ENCODE results near the gene YBX3. TPM values are rescaled to one million over a fixed set of nuclear protein-coding genes. Genes with fewer than 3 reads are reported as not detected.

Gene YBX3
- total RNA-seq, 6 experiments from 2014 or later = 16.0 to 34.2 (median 23.2) TPM

DNA sequence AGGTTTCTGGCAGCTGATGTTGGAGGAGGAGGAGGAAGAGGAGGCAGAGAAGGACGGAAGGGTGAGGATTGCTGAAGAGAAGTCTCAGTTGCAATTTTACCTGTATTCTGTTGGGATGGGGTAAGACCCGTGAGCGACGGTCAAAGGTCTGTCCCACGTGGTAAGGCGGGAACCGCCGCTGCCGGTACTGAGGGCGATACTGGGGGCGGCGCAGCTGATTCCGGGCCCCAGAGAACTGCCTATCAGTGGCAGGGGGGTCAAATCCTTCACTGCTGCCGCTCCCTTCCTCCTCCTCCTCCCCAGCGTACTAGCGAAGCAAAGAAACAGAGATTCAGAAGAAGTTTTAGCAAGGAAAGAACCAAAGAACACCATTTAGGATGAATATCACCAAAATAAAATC, 13.3 kb downstream of the YBX3 start:
- Histone ChIP-seq H3K4me3 (no peak overlapping the region), H3K27ac (no peak overlapping the region), H3K27me3 (no peaks in the 10 kb centered on the region), H3K9me3 (no peaks in the 10 kb centered on the region), H3K36me3 (peaks cover 0 to 27% (median 0%) of the 10 kb centered on the region in 4 donors), H3K4me1 (no peaks in the 10 kb centered on the region)
- no peak for ATAC-seq
- intact Hi-C loops (cut with DNase I) = no loop called here
- DNase-seq = no peak
- 89% methylated on average over 14 of the region's 16 CpGs for WGBS (ENCODE audit: insufficient coverage, low coverage, low lambda C conversion rate, missing lambda C conversion rate)
- no peak for TF ChIP-seq POLR2A (IDR thresholded peaks at IDR 0.05)
- TF ChIP-seq, protein P1, sequence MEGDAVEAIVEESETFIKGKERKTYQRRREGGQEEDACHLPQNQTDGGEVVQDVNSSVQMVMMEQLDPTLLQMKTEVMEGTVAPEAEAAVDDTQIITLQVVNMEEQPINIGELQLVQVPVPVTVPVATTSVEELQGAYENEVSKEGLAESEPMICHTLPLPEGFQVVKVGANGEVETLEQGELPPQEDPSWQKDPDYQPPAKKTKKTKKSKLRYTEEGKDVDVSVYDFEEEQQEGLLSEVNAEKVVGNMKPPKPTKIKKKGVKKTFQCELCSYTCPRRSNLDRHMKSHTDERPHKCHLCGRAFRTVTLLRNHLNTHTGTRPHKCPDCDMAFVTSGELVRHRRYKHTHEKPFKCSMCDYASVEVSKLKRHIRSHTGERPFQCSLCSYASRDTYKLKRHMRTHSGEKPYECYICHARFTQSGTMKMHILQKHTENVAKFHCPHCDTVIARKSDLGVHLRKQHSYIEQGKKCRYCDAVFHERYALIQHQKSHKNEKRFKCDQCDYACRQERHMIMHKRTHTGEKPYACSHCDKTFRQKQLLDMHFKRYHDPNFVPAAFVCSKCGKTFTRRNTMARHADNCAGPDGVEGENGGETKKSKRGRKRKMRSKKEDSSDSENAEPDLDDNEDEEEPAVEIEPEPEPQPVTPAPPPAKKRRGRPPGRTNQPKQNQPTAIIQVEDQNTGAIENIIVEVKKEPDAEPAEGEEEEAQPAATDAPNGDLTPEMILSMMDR (IDR thresholded peaks at IDR 0.05) = no peak

DNA sequence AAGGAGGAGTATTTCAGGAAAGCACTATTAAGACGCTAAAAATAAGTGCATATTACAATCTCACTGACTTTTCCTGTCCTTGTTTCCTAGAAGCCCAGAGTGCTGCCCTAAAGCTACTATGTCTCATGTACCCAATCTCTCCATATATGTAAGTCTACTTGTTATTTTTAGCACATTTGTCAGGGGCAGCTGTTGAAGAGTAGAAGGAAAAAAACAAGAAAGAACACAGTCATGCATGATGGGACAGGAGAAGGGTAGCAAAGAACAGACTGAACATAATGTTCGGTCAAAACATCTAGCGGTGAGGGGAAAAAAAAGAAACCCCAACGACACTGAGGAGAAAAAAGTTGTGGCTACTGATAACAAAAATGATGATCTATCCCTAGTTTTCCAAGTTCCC, 14.3 kb downstream of the YBX3 start:
- WGBS (ENCODE audit: insufficient coverage, low coverage, low lambda C conversion rate, missing lambda C conversion rate) = 61% methylated on average over 4 of the region's 4 CpGs
- no peaks in the 10 kb centered on the region for H3K27me3 ChIP-seq
- ATAC-seq (no peak), DNase-seq (no peak)
- peaks cover 0 to 26% (median 0%) of the 10 kb centered on the region in 4 donors for H3K36me3 ChIP-seq
- H3K4me3 ChIP-seq = no peak overlapping the region
- no peaks in the 10 kb centered on the region for H3K4me1 ChIP-seq
- no peaks in the 10 kb centered on the region for H3K9me3 ChIP-seq
- intact Hi-C loops (cut with DNase I) = no loop called here
- no peak overlapping the region for H3K27ac ChIP-seq
- no peak for TF ChIP-seq POLR2A (IDR thresholded peaks at IDR 0.05)
- TF ChIP-seq, protein P1 (IDR thresholded peaks at IDR 0.05) = no peak

DNA sequence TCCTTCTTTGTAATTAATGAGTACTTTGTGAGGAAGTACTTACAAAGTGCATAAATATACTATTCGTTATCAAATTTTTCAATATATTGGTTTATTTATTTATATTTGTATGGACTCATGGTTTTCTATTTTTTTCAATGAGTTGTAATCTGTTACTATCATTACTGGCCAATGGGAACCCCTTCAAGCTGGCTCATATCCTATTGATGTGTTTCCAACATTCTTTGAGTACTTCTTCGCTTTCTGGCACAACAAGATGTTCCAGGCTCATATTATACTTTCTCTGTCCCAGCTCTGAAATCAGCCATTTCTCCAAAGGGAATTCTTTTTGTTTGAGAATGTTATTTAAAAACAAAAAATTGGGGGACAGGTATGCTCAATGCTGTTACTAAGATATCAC, 17.5 kb downstream of the YBX3 start:
- H3K36me3 ChIP-seq = peaks cover 0 to 31% (median 1%) of the 10 kb centered on the region in 4 donors
- H3K4me3 ChIP-seq = no peak overlapping the region
- no peaks in the 10 kb centered on the region for H3K9me3 ChIP-seq
- intact Hi-C loops (cut with DNase I) = no loop called here
- ATAC-seq (no peak), DNase-seq (no peak)
- H3K4me1 ChIP-seq = no peaks in the 10 kb centered on the region
- no peak overlapping the region for H3K27ac ChIP-seq
- TF ChIP-seq, protein P1 (IDR thresholded peaks at IDR 0.05) = no peak
- TF ChIP-seq POLR2A (IDR thresholded peaks at IDR 0.05) = no peak
- 67% methylated on average over 2 of the region's 2 CpGs for WGBS (ENCODE audit: insufficient coverage, low coverage, low lambda C conversion rate, missing lambda C conversion rate)
- H3K27me3 ChIP-seq = no peaks in the 10 kb centered on the region

DNA sequence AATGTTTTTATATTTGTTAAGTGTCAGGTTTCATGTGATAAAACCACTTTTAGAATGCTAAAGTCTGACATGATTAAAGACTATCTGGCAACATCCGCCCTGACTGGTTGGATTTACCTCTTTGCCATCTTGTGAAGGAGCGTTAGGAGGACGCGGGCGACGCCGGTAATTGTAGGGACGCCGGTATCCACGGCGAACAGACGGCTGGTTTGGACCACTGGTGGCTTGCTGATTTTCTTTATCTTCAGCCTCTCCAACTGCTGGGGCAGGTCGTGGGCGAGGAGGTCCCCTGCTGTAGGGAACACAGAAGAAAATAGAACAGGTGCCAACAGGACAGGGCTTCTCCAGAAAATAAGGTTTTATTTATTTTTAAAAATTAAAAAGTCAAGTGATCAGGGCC, 21.3 kb downstream of the YBX3 start:
- no peak overlapping the region for H3K4me3 ChIP-seq
- no peaks in the 10 kb centered on the region for H3K9me3 ChIP-seq
- H3K27ac ChIP-seq = no peak overlapping the region
- H3K36me3 ChIP-seq = peaks cover 0 to 43% (median 5%) of the 10 kb centered on the region in 4 donors
- WGBS (ENCODE audit: insufficient coverage, low coverage, low lambda C conversion rate, missing lambda C conversion rate) = 92% methylated on average over 14 of the region's 14 CpGs
- H3K27me3 ChIP-seq = no peaks in the 10 kb centered on the region
- ATAC-seq (no peak), DNase-seq (no peak)
- intact Hi-C loops (cut with DNase I) = no loop called here
- H3K4me1 ChIP-seq = no peaks in the 10 kb centered on the region
- TF ChIP-seq, protein P1 (IDR thresholded peaks at IDR 0.05) = no peak
- TF ChIP-seq POLR2A (IDR thresholded peaks at IDR 0.05) = no peak

Data from right lobe of liver (tissue), 6 donors.